ENCODE results near the gene DNAJC24.

DNA sequence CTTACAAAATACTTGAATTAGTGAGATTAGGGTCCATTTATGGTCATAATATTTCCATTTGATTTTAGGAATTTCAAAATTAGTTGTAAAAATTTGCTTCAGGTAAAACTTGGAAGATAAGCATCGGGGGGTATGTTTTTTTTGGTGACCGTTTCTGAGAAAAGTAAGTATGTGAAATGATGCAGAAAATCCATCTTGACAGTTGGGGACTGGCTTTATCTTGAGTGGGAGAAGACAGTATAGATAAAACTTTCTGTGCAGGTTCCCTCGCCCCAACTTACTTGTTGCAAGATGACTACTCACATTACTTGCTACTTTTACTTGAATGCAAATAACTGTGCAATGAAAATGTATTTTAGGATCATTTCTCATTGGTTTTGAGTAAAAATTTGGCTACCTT is 49.5 kb downstream of the DNAJC24 start:
- TF ChIP-seq, protein P1, sequence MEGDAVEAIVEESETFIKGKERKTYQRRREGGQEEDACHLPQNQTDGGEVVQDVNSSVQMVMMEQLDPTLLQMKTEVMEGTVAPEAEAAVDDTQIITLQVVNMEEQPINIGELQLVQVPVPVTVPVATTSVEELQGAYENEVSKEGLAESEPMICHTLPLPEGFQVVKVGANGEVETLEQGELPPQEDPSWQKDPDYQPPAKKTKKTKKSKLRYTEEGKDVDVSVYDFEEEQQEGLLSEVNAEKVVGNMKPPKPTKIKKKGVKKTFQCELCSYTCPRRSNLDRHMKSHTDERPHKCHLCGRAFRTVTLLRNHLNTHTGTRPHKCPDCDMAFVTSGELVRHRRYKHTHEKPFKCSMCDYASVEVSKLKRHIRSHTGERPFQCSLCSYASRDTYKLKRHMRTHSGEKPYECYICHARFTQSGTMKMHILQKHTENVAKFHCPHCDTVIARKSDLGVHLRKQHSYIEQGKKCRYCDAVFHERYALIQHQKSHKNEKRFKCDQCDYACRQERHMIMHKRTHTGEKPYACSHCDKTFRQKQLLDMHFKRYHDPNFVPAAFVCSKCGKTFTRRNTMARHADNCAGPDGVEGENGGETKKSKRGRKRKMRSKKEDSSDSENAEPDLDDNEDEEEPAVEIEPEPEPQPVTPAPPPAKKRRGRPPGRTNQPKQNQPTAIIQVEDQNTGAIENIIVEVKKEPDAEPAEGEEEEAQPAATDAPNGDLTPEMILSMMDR (IDR thresholded peaks at IDR 0.05 in 2 of 3, conservative IDR thresholded peaks at IDR 0.05 in 1 of 3; ENCODE audit: borderline replicate concordance in 1 of 3, insufficient read depth in 1 of 3, low read depth in 2 of 3, low read length in 2 of 3): no peak
- TF ChIP-seq POLR2AphosphoS5 (IDR thresholded peaks at IDR 0.05; ENCODE audit: low read depth, low read length): no peak
- no peak for TF ChIP-seq JUND (IDR thresholded peaks at IDR 0.05)
- TF ChIP-seq POLR2A (IDR thresholded peaks at IDR 0.05; ENCODE audit: borderline replicate concordance, extremely low read depth, insufficient read depth, insufficient read length): no peak
- TF ChIP-seq EZH2 (IDR thresholded peaks at IDR 0.05): no peak
- TF ChIP-seq, protein P2, sequence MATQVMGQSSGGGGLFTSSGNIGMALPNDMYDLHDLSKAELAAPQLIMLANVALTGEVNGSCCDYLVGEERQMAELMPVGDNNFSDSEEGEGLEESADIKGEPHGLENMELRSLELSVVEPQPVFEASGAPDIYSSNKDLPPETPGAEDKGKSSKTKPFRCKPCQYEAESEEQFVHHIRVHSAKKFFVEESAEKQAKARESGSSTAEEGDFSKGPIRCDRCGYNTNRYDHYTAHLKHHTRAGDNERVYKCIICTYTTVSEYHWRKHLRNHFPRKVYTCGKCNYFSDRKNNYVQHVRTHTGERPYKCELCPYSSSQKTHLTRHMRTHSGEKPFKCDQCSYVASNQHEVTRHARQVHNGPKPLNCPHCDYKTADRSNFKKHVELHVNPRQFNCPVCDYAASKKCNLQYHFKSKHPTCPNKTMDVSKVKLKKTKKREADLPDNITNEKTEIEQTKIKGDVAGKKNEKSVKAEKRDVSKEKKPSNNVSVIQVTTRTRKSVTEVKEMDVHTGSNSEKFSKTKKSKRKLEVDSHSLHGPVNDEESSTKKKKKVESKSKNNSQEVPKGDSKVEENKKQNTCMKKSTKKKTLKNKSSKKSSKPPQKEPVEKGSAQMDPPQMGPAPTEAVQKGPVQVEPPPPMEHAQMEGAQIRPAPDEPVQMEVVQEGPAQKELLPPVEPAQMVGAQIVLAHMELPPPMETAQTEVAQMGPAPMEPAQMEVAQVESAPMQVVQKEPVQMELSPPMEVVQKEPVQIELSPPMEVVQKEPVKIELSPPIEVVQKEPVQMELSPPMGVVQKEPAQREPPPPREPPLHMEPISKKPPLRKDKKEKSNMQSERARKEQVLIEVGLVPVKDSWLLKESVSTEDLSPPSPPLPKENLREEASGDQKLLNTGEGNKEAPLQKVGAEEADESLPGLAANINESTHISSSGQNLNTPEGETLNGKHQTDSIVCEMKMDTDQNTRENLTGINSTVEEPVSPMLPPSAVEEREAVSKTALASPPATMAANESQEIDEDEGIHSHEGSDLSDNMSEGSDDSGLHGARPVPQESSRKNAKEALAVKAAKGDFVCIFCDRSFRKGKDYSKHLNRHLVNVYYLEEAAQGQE (IDR thresholded peaks at IDR 0.05; ENCODE audit: low read depth): no peak
- TF ChIP-seq SRF (IDR thresholded peaks at IDR 0.05; ENCODE audit: low read depth): no peak
- TF ChIP-seq, protein P3, sequence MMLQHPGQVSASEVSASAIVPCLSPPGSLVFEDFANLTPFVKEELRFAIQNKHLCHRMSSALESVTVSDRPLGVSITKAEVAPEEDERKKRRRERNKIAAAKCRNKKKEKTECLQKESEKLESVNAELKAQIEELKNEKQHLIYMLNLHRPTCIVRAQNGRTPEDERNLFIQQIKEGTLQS (IDR thresholded peaks at IDR 0.05): no peak
- TF ChIP-seq RAD21 (IDR thresholded peaks at IDR 0.05; ENCODE audit: low read depth): no peak
- no peak for TF ChIP-seq SIN3A (IDR thresholded peaks at IDR 0.05; ENCODE audit: low read depth)
- TF ChIP-seq, protein P4, sequence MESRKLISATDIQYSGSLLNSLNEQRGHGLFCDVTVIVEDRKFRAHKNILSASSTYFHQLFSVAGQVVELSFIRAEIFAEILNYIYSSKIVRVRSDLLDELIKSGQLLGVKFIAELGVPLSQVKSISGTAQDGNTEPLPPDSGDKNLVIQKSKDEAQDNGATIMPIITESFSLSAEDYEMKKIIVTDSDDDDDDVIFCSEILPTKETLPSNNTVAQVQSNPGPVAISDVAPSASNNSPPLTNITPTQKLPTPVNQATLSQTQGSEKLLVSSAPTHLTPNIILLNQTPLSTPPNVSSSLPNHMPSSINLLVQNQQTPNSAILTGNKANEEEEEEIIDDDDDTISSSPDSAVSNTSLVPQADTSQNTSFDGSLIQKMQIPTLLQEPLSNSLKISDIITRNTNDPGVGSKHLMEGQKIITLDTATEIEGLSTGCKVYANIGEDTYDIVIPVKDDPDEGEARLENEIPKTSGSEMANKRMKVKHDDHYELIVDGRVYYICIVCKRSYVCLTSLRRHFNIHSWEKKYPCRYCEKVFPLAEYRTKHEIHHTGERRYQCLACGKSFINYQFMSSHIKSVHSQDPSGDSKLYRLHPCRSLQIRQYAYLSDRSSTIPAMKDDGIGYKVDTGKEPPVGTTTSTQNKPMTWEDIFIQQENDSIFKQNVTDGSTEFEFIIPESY (IDR thresholded peaks at IDR 0.05; ENCODE audit: extremely low read depth, insufficient replicate concordance, low read length): no peak
- no peak for TF ChIP-seq CEBPB (IDR thresholded peaks at IDR 0.05; ENCODE audit: low read depth)
- no peak for TF ChIP-seq TCF7L2 (IDR thresholded peaks at IDR 0.05; ENCODE audit: borderline replicate concordance, extremely low read depth, insufficient read depth, insufficient read length)
